Dermis microvascular lymphatic vessel endothelial cell (primary cell): Measurements from ENCODE around the gene SPOCK2. TPM values are rescaled to one million over a fixed set of nuclear protein-coding genes. Genes with fewer than 3 reads are reported as not detected.
"Not testable (repeated sequence)": the region's sequence is repeated elsewhere in the genome, so short reads cannot be mapped to it uniquely, and the experiment has no call there.

Source experiments
- DNase-seq, 2 donors: peaks; one replicate each; pipeline versions ENCODE4 v3.0.0 to v3.0.0-alpha.2; 2010; ENCODE audit warnings: low read depth in 2 of 2
- total RNA-seq: library from RNA; depleted of rRNA; stranded (reverse); fragments of >200 nt; gene quantifications from 2 replicates; pipeline ENCODE4 v1.2.1, GENCODE V29; 2014

The SPOCK2 gene
- total RNA-seq, 1 donor from 2014 or later, result 1.9 TPM

- no peak for DNase-seq
Observed at GRCh38 chr10:72108830-72109635, 20.7 kb upstream of the SPOCK2 start.

GRCh38 chr10:72108004-72108370 is 19.6 kb upstream of the SPOCK2 start:
- DNase-seq, result not testable (repeated sequence)

GRCh38 chr10:72107325-72108003 is 19.1 kb upstream of the SPOCK2 start:
- no peak for DNase-seq

- no peak for DNase-seq
Observed at GRCh38 chr10:72106896-72107295, 18.5 kb upstream of the SPOCK2 start.

GRCh38 chr10:72106154-72106849 is 18.0 kb upstream of the SPOCK2 start:
- no peak for DNase-seq

- no peak for DNase-seq
Observed at GRCh38 chr10:72105710-72106109, 17.4 kb upstream of the SPOCK2 start.

- no peak for DNase-seq
Observed at GRCh38 chr10:72105098-72105475, 16.7 kb upstream of the SPOCK2 start.

GRCh38 chr10:72104472-72105097 is 16.2 kb upstream of the SPOCK2 start:
- no peak for DNase-seq

- DNase-seq, result no peak
Observed at GRCh38 chr10:72099600-72099921, 11.2 kb upstream of the SPOCK2 start.

- DNase-seq, result no peak
Observed at GRCh38 chr10:72098836-72099599, 10.7 kb upstream of the SPOCK2 start.

GRCh38 chr10:72098301-72098835 is 10.0 kb upstream of the SPOCK2 start:
- no peak for DNase-seq

- peak in 1 of 2 donors; percentile 60 for DNase-seq
Observed at GRCh38 chr10:72097448-72098300, 9.3 kb upstream of the SPOCK2 start.

- peak; percentile 10 to 16 for DNase-seq
Observed at GRCh38 chr10:72096115-72097000, 8.0 kb upstream of the SPOCK2 start.

- DNase-seq, result no peak
Observed at GRCh38 chr10:72095195-72095594, 6.8 kb upstream of the SPOCK2 start.

GRCh38 chr10:72094574-72094973 is 6.2 kb upstream of the SPOCK2 start:
- DNase-seq, result no peak

- DNase-seq, result no peak
Observed at GRCh38 chr10:72093450-72093849, 5.1 kb upstream of the SPOCK2 start.

GRCh38 chr10:72092987-72093386 is 4.6 kb upstream of the SPOCK2 start:
- DNase-seq, result no peak

- DNase-seq, result no peak
Observed at GRCh38 chr10:72092171-72092924, 4.0 kb upstream of the SPOCK2 start.
